HUES48 (cell line): ENCODE results near the gene ZDHHC8.

Source experiments
- H3K27ac ChIP-seq: one replicate; pipeline ENCODE4 v1.7.0; 2013; ENCODE audit warnings: low read depth, low read length, inconsistent platforms
- H3K27me3 ChIP-seq: 2 replicates; pipeline ENCODE4 v1.6.1; 2013; ENCODE audit warnings: mild to moderate bottlenecking, low read length; ENCODE audit not compliant: control insufficient read depth, insufficient read depth
- H3K36me3 ChIP-seq: 2 replicates; pipeline ENCODE4 v1.6.1; 2013; ENCODE audit warnings: low read length; ENCODE audit not compliant: control insufficient read depth, insufficient read depth
- H3K4me1 ChIP-seq: 2 replicates; pipeline ENCODE4 v1.6.1; 2013; ENCODE audit warnings: mild to moderate bottlenecking, low read length; ENCODE audit not compliant: control insufficient read depth, insufficient read depth
- H3K4me3 ChIP-seq: 2 replicates; pipeline ENCODE4 v1.5.1; 2013; ENCODE audit warnings: mild to moderate bottlenecking, low read depth, low read length
- H3K9ac ChIP-seq: 2 replicates; pipeline ENCODE4 v1.6.1; 2013; ENCODE audit warnings: mild to moderate bottlenecking, low read depth, low read length, moderate library complexity
- H3K9me3 ChIP-seq: 2 replicates; pipeline ENCODE4 v1.6.1; 2013; ENCODE audit warnings: low read length; ENCODE audit not compliant: control insufficient read depth, insufficient read depth

The ZDHHC8 gene

GRCh38 chr22:20186183-20186870 is 54.7 kb downstream of the ZDHHC8 start:
- Histone ChIP-seq H3K4me1 (0 out of 2 replicates have a peak, but pooled peaks cover 7% of the 10 kb centered on the region), H3K27me3 (no peaks in the 10 kb centered on the region), H3K4me3 (no peak overlapping the region), H3K9me3 (no peaks in the 10 kb centered on the region), H3K9ac (no peak overlapping the region), H3K27ac (no peak overlapping the region), H3K36me3 (no peaks in the 10 kb centered on the region)

DNA sequence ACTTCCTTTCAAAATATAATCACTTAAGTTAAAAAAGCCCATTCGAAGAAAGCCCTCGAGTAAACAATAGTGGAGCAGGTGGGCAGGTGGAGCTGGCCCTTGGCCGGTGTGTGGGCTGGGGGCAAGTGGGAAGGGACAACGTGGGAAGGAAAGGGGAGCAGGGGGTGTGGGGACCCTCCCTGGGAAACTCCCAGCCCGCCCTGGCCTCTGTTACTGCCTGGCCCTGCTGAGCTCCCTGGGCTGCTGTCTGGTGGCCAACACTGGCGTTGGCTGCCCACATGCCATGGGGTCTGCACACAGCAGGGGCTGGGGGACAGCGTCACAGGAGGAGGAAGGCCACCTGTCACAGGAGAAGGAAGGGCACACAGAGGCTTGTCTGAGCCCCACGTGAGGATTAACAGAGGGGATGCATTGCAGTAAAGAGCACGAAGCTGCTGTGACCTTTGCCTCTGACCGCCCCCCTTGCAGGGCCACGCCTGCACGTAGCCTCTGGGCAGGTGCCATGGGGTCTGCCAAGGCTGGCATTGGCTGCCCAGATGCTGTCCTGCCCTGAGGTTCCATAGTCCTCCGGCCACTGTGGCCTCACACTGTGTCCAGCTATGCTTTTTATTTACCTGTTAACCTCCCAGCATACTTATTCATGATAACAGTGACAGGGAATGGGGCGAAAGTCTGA is 55.4 kb downstream of the ZDHHC8 start:
- Histone ChIP-seq H3K27ac (no peak overlapping the region), H3K4me1 (0 out of 2 replicates have a peak, but pooled peaks cover 7% of the 10 kb centered on the region), H3K4me3 (no peak overlapping the region), H3K36me3 (no peaks in the 10 kb centered on the region), H3K27me3 (no peaks in the 10 kb centered on the region), H3K9ac (no peak overlapping the region), H3K9me3 (no peaks in the 10 kb centered on the region)

DNA sequence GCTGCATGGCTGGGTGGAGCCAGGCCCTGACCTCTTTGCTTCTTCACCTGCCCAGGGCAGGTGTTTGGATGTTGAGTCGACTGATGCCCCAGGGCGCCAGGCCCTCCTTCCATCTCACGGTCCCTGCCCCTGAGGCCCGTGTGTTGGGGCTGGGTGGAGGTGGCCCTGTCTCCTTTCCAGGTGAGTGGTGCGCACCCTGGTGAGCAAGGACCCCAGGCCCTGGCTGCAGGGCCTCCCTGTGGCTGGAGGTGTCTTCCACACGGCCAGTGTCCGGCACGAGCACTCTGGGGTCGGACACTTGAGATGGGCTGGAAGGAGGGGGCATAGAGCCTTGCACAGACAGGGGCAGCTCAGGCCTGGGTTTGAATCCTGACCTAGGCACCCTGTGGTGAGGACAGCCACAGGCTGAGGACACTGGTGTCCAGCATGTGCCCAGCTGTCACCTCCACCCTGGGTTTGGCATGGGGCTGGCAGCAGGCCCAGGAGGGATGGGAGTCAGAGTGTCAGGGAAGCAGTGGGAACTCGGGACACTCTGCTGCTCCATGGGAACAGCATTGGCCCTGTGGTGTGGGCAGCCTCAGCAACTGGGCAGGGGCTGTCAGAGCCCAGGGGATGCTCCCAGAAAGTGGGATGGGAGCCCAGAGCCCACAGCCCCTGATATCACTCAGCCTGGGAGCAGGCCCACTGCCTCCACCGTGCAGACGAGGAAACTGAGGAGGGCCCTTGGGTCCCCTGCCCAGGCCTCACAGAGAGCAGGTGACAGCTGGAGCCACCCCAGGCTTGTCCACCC is 56.4 kb downstream of the ZDHHC8 start:
- Histone ChIP-seq H3K4me3 (no peak overlapping the region), H3K36me3 (no peaks in the 10 kb centered on the region), H3K27ac (no peak overlapping the region), H3K27me3 (no peaks in the 10 kb centered on the region), H3K9me3 (no peaks in the 10 kb centered on the region), H3K4me1 (0 out of 2 replicates have a peak, but pooled peaks cover 7% of the 10 kb centered on the region), H3K9ac (no peak overlapping the region)

DNA sequence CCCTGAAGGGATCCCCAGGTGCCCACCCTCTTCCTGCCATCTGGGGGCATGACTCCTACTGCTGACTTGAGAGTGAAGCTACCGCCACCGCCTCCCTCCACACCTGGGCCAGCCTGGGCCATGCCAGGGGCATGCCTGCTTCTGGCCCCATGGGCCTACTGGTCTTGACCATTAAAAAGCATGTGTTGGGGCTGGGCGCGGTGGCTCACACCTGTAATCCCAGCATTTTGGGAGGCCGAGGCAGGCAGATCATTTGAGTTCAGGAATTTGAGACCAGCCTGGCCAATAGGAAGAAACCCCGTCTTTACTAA is 56.9 kb downstream of the ZDHHC8 start:
- H3K27ac ChIP-seq, result no peak overlapping the region
- no peaks in the 10 kb centered on the region for H3K27me3 ChIP-seq
- no peaks in the 10 kb centered on the region for H3K9me3 ChIP-seq
- H3K4me1 ChIP-seq, result 0 out of 2 replicates have a peak, but pooled peaks cover 7% of the 10 kb centered on the region
- H3K9ac ChIP-seq, result no peak overlapping the region
- no peak overlapping the region for H3K4me3 ChIP-seq
- no peaks in the 10 kb centered on the region for H3K36me3 ChIP-seq

DNA sequence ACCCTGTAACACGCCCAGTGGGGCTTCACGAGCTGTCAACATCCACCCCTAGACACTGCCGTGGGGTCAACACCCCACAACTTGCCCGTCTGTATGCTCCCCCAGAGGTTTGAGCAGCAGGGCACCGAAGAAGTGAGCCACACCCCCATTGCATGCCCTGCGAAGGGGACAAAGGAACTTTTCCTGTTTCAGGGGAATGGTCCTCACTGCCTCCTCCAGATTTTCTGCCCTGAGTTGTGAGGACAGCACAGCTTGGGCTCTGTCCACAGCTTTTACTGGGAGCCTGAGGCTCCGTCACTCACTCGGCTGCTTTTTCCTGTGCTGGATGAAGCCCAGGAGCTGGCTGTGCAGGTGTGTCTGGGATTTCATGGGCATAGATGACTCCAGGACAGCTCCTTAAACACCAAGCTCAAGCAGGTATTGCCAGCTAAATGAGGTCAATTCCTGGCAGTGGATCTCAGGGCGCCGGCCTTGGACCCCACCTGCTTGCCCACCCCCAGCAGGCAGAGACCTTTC is 59.5 kb downstream of the ZDHHC8 start:
- H3K27me3 ChIP-seq, result no peaks in the 10 kb centered on the region
- H3K27ac ChIP-seq, result no peak overlapping the region
- no peak overlapping the region for H3K4me3 ChIP-seq
- H3K4me1 ChIP-seq, result 0 out of 2 replicates have a peak, but pooled peaks cover 7% of the 10 kb centered on the region
- H3K9me3 ChIP-seq, result no peaks in the 10 kb centered on the region
- no peaks in the 10 kb centered on the region for H3K36me3 ChIP-seq
- H3K9ac ChIP-seq, result no peak overlapping the region

GRCh38 chr22:20191803-20192202 is 60.2 kb downstream of the ZDHHC8 start:
- Histone ChIP-seq H3K36me3 (no peaks in the 10 kb centered on the region), H3K9me3 (no peaks in the 10 kb centered on the region), H3K4me1 (0 out of 2 replicates have a peak, but pooled peaks cover 4% of the 10 kb centered on the region), H3K27me3 (no peaks in the 10 kb centered on the region), H3K27ac (no peak overlapping the region), H3K9ac (no peak overlapping the region), H3K4me3 (no peak overlapping the region)

DNA sequence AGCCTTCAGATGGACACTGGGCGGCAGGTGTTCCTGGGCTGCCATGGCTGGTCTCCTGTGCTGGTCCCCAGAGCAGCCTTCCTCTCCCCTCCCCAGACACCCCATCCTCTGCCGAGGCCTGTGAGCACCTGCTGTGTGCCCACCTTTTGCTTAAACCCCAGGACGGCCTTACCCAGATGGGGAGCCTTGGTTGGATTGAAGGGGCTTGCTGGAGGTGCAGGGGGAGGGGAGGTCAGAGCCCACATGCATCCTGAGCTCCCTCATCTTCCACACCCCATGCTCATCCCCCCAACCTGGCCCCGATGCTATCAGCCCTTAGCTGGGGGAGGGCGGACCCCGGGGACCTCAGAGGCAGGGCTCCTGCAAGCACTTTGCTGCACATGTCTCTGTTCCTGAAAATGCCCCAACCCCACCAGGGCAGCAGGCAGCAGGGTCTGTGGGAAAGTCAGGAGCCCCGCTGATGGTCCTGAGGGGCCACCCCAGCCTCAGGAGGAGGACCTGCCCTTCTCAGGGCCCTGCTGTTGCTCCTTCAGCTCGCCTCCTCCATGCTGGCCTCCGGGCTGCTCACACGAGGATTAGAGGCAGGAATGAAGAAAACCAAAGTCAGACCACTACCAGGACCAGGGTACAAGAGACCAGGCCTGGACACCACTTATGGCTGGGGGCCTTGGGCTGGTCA is 60.8 kb downstream of the ZDHHC8 start:
- Histone ChIP-seq H3K27ac (no peak overlapping the region), H3K27me3 (no peaks in the 10 kb centered on the region), H3K4me1 (no peaks in the 10 kb centered on the region), H3K9me3 (no peaks in the 10 kb centered on the region), H3K36me3 (no peaks in the 10 kb centered on the region), H3K9ac (no peak overlapping the region), H3K4me3 (no peak overlapping the region)

GRCh38 chr22:20192972-20193760 is 61.6 kb downstream of the ZDHHC8 start:
- Histone ChIP-seq H3K9ac (no peak overlapping the region), H3K9me3 (no peaks in the 10 kb centered on the region), H3K27me3 (no peaks in the 10 kb centered on the region), H3K4me1 (no peaks in the 10 kb centered on the region), H3K4me3 (no peak overlapping the region), H3K36me3 (no peaks in the 10 kb centered on the region), H3K27ac (no peak overlapping the region)

DNA sequence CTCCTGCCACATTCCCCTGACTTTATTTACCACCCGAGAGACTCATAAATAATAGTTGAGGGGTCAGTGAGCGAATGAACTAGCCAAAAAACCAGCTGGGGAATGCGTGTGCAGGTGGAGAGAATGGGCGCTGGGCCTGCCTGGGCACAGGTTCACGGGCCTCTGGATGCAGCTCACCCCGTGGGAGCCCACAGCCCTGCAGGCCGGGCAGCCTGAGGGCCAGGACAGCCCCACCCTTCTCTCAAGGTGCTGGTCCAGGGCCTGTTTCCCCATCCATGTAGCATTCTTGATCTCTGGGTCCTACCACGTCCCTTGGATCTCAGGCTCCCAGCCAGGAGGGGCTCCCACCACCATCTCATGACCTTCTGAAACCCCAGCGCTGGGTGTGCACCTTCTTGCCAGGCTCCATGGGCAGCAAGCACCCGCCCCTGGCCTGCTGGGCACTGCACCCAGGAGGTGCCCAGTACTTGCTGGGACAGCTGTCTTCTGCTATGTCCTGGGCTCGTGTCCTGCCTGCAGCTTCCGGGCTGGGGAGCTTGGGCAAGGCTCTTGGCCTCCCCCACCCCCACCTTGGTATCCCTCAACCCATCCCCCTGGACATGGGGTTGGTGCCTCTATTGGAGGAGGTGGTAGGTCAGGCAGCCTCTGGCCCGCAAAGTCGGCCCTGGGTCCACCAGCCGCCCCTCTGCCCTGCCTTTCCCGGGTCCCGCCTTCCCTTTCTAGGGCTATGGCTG is 62.3 kb downstream of the ZDHHC8 start:
- Histone ChIP-seq H3K27me3 (no peaks in the 10 kb centered on the region), H3K36me3 (no peaks in the 10 kb centered on the region), H3K9ac (no peak overlapping the region), H3K4me3 (no peak overlapping the region), H3K27ac (no peak overlapping the region), H3K4me1 (no peaks in the 10 kb centered on the region), H3K9me3 (no peaks in the 10 kb centered on the region)
